VCaP (cell line): Measurements from ENCODE around the gene FBXO3.

Source experiments
- H3K27ac ChIP-seq: fragments of 450-650 bp; 2 replicates; pipeline ENCODE4 v1.5.1; 2017
- CTCF ChIP-seq: fragments of 450-650 bp; conservative IDR thresholded peaks from 2 replicates; pipeline ENCODE4 v1.5.1; 2017; ENCODE audit warnings: mild to moderate bottlenecking, moderate library complexity

Gene FBXO3

GRCh38 chr11:33723238-33723881 lies 51.0 kb downstream of the FBXO3 start:
- H3K27ac ChIP-seq, result no peak overlapping the region

DNA sequence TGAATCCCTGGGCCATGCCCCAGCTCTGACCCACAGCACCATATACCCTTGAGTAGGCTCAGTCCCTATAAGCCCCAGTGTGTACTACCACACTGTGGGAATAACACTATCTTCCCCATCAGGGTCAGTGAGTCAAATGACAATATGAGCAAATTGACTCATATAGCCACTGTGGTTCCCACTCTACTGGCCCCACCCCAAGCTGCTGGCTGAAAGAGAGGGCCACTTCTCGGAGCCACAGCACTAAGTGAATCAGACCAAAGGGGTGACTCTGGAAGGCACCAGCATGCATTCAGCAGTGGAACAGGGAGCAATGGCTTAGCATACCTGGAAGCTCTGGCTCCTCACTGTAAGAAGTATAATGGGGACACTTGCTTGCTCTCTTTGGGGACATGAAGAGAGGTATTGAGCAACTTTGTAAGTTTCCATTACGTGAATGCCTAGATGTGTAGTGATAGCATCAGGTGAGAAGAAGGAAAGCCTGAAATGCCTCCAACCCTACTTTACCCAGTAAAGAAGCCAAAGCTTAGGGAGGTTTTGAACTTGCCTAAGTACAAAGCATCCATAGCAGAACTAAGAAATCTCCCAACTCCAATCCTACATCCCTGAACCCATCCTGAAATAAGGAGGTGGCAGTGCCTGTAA lies 51.6 kb downstream of the FBXO3 start:
- TF ChIP-seq CTCF, result no peak
- H3K27ac ChIP-seq, result no peak overlapping the region

More at GRCh38 chr11:33723238-33723881, 51.0 kb downstream of the FBXO3 start:
- no peak for TF ChIP-seq CTCF

- no peak overlapping the region for H3K27ac ChIP-seq
- no peak for TF ChIP-seq CTCF
These were observed 52.3 kb downstream of the FBXO3 start for GRCh38 chr11:33721984-33722383.

DNA sequence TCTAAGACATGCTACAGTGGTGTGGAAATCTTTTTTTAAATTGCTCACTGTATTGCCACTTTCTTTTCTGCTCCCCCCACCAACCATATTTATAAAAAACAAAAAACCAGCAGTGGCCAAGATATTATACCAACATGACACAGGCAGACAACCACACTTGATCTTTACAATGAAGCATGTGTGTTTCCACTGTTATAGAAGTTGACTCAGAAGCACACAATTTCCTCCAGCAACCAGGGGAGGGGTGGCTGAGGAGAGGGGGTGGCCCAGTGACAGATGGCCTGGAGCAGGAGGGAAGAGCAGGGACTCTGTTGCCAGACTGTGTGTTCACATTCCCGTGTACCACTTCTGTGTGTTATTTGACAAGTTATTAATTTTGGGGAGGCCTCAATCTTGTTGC lies 52.9 kb downstream of the FBXO3 start:
- no peak for TF ChIP-seq CTCF
- H3K27ac ChIP-seq, result no peak overlapping the region

DNA sequence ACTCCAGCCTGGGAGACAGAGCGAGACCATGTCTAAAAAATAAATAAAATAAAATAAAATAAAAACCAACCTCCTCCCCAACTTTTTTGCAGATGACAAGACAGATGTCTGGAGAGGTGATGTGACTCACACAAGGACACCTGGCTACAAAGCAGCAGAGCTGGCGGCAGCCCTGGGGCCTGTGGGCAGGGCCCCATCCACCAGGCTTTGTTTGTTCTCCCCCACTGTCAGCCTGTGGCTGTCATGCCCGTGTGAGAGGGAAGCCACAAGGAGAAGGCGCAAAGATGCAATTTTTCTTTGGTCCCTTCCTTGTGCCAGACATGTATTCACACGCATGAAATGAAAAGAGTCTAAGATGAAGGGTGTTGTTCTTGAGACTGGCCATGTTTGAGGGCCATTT lies 54.7 kb downstream of the FBXO3 start:
- no peak for TF ChIP-seq CTCF
- H3K27ac ChIP-seq, result no peak overlapping the region

DNA sequence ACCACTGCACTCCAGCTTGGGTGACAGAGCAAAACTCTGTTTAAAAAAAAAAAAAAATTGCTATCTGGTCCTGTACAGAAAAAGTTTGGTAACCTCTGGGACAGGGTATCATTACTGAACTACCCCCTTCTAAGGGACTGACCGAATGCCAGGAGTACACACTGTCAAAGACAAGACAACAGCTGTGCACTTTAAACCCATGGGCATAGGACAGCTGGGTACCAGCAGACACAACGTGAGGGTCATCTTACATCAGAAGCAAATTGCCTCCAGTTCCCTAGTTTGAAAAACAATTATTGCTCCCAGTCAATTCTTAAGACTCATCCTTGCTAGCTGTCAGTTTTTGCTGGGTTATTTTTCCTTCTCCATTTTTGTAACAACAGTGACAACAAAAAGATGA lies 55.9 kb downstream of the FBXO3 start:
- no peak overlapping the region for H3K27ac ChIP-seq
- TF ChIP-seq CTCF, result no peak

GRCh38 chr11:33716243-33716642 lies 58.1 kb downstream of the FBXO3 start:
- TF ChIP-seq CTCF, result peak; percentile 26
- H3K27ac ChIP-seq, result no peak overlapping the region
